ENCODE measurements around the gene HIVEP1.

Gene HIVEP1

GRCh38 chr6:11992086-11992485 lies 20.0 kb upstream of the HIVEP1 start:
- DNase-seq (ENCODE audit: low read depth in 2 of 2, low spot score in 1 of 2): no peak

GRCh38 chr6:11994875-11995461 lies 17.1 kb upstream of the HIVEP1 start:
- no peak for DNase-seq (ENCODE audit: low read depth in 2 of 2, low spot score in 1 of 2)

- DNase-seq (ENCODE audit: low read depth in 2 of 2, low spot score in 1 of 2): no peak
Observed at GRCh38 chr6:11996751-11997150, 15.4 kb upstream of the HIVEP1 start.

- DNase-seq (ENCODE audit: low read depth in 2 of 2, low spot score in 1 of 2): no peak
Observed at GRCh38 chr6:11999246-11999645, 12.9 kb upstream of the HIVEP1 start.

- no peak for DNase-seq (ENCODE audit: low read depth in 2 of 2, low spot score in 1 of 2)
Observed at GRCh38 chr6:12000174-12000573, 11.9 kb upstream of the HIVEP1 start.

GRCh38 chr6:12001004-12001705 lies 11.0 kb upstream of the HIVEP1 start:
- no peak for DNase-seq (ENCODE audit: low read depth in 2 of 2, low spot score in 1 of 2)

- no peak for DNase-seq (ENCODE audit: low read depth in 2 of 2, low spot score in 1 of 2)
Observed at GRCh38 chr6:12001706-12002435, 10.2 kb upstream of the HIVEP1 start.

- no peak for DNase-seq (ENCODE audit: low read depth in 2 of 2, low spot score in 1 of 2)
Observed at GRCh38 chr6:12007473-12007872, 4.6 kb upstream of the HIVEP1 start.

GRCh38 chr6:12007887-12008286 lies 4.2 kb upstream of the HIVEP1 start:
- no peak for DNase-seq (ENCODE audit: low read depth in 2 of 2, low spot score in 1 of 2)

- DNase-seq (ENCODE audit: low read depth in 2 of 2, low spot score in 1 of 2): peak; percentile 49 to 68
Observed at GRCh38 chr6:12008366-12009179, 3.5 kb upstream of the HIVEP1 start.

GRCh38 chr6:12009180-12009685 lies 2.9 kb upstream of the HIVEP1 start:
- no peak for DNase-seq (ENCODE audit: low read depth in 2 of 2, low spot score in 1 of 2)

GRCh38 chr6:12009876-12010634 lies 2.1 kb upstream of the HIVEP1 start:
- DNase-seq (ENCODE audit: low read depth in 2 of 2, low spot score in 1 of 2): no peak

- peak in 1 of 2 donors; percentile 32 for DNase-seq (ENCODE audit: low read depth in 2 of 2, low spot score in 1 of 2)
Observed at GRCh38 chr6:12010635-12011275, 1.4 kb upstream of the HIVEP1 start.

GRCh38 chr6:12011276-12012037 lies 655 bp upstream of the HIVEP1 start:
- peak; percentile 92 to 95 for DNase-seq (ENCODE audit: low read depth in 2 of 2, low spot score in 1 of 2)

GRCh38 chr6:12012558-12013306 lies 620 bp downstream of the HIVEP1 start:
- DNase-seq (ENCODE audit: low read depth in 2 of 2, low spot score in 1 of 2): peak; percentile 28 to 39

GRCh38 chr6:12013307-12013719 lies 1.2 kb downstream of the HIVEP1 start:
- DNase-seq (ENCODE audit: low read depth in 2 of 2, low spot score in 1 of 2): no peak

GRCh38 chr6:12014027-12014872 lies 2.1 kb downstream of the HIVEP1 start:
- DNase-seq (ENCODE audit: low read depth in 2 of 2, low spot score in 1 of 2): no peak

GRCh38 chr6:12014873-12015149 lies 2.7 kb downstream of the HIVEP1 start:
- DNase-seq (ENCODE audit: low read depth in 2 of 2, low spot score in 1 of 2): no peak

Data from stimulated activated CD8-positive, alpha-beta memory T cell treated with anti-CD3 and anti-CD28 coated beads, Interleukin-4, amount 100 ng/mL, for 1 hour (primary cell).